Germinal center (tissue), 1 donor: ENCODE data around the gene TNFRSF8.
"Not testable (repeated sequence)": the region's sequence is repeated elsewhere in the genome, so short reads cannot be mapped to it uniquely, and the experiment has no call there.

Experiments used
- DNase-seq: peaks from one replicate; pipeline ENCODE4 v3.0.0; 2012; ENCODE audit warnings: mixed read lengths, low spot score

Gene TNFRSF8

GRCh38 chr1:12063141-12064072 lies at the start of gene TNFRSF8:
TNFRSF8 (plus strand) TSS chr1:12063303; CDS start chr1:12063599, 296 bp downstream.
- no peak for DNase-seq

GRCh38 chr1:12014141-12014991 lies 48.7 kb upstream of the TNFRSF8 start:
- no peak for DNase-seq

- DNase-seq: no peak
These were observed 48.1 kb upstream of the TNFRSF8 start for GRCh38 chr1:12015001-12015491.

- no peak for DNase-seq
These were observed 47.6 kb upstream of the TNFRSF8 start for GRCh38 chr1:12015499-12015898.

GRCh38 chr1:12016182-12016581 lies 46.9 kb upstream of the TNFRSF8 start:
- DNase-seq: no peak

DNA sequence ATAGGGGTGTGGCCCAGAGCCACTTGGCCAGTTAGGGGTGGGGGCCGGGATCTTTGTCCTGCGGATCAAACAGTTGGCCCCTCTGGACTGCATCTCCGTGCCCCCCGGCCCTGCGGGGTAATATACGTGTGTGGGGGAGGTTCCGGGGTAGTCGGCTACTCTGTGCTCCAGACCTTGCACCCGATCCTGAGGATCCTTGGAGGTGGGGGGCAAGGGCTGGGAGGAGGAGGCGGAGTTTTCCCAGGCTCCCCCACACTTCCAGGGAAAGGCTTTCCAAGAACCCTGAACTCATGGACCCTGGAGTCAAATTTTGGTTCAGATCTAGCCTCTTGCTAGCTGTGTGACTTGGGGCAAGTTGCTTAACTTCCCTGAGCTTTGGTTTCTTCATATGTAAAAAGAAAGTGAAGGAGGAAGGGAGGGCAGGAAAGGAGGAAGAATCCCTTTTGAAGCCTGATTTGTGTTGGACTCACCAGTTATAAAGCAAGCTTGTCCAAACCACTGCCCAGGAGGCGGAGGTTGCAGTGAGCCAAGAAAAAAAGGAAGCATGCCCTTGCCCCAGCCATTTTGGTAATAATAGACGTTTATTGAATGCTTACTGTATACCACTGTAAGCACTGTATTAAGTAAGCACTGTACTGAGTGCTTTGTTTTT lies 43.1 kb upstream of the TNFRSF8 start:
- no peak for DNase-seq

DNA sequence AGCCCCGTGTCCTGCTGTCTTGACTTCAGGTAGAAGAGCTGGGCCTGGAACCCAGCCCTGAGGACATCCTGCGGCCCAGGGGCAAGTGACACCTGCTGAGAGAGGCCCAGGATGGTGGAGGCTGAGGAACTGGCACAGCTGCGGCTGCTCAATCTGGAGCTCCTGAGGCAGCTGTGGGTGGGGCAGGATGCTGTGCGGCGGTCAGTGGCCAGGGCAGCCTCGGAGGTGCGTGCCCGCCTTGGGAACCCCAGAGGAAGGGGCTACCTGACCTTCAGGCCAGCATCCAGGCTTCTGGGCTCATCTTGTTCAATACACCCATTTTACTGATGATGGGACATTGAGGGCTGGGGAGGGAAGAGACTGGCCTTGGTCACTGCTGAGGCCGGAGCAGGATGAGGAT lies 41.5 kb upstream of the TNFRSF8 start:
- DNase-seq: no peak

GRCh38 chr1:12022036-12022435 lies 41.1 kb upstream of the TNFRSF8 start:
- DNase-seq: no peak

DNA sequence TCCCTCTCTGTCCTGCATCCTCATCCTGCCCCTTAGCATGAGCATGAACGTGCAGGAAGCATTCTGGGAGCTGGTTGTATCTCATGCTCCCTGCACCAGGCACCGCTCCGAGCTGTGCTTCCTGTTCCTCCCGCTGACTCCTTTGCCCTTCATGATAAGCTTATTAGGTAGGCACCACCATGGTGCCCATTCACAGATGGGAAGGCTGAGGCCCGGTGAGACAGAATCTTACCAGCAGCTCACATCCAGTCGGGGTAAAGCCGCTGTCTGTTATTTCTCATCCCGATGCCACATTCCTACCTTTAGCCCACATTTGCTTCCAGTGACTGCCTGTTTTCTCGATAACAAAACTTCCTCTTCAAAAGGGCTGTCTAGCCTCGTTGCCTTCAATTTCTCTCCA lies 36.5 kb upstream of the TNFRSF8 start:
- DNase-seq: no peak

DNA sequence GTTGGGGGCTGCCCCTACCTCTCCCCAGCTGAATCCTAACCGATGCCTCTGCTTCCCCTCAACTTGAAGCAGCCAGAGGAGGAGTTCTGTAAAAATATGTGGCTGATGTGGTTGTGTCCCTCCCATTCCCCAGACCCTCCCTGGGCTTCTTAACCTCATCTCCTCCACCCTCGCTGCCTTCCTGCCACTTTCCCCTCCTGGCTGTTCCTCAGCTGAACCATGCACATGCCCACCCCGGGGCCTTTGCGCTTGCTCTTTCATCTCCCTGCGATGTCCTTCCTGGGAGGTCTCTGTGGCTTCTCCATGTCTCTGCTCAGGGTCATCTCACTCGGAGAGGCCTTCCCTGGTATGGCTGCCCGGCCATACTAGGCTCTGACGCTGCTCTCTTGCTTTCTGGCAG lies 34.9 kb upstream of the TNFRSF8 start:
- DNase-seq: no peak

- DNase-seq: no peak
These were observed 34.1 kb upstream of the TNFRSF8 start for GRCh38 chr1:12028957-12029511.

DNA sequence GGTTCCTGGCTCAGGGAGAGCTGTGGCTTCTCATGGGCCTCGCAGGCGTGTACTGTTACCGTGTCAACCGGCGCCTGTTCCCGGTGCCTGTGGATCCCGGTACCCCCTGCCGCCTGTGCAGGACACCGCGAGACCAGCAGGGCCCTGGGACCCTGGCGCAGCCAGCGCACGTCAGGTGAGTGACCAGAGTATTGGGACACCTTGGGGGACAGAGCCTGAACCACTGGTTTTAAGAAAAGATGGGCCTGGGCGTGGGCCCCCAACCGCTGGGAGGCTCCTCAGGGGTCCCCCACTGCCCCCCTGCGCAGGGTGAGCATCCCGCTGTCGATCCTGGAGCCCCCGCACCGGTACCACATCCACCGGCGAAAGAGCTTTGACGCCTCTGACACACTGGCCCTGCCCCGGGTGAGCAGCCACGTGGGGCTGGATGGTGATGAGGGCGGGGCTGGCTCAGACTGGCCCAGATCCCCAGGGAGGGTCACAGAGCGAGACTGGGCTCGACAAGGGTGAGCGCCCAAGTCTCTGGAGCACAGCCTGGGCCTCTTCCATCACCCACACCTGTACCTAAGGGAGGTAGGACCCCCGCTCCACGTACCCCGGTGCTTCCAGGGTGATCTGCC lies 33.3 kb upstream of the TNFRSF8 start:
- DNase-seq: peak; percentile 71

- peak; percentile 58 for DNase-seq
These were observed 31.8 kb upstream of the TNFRSF8 start for GRCh38 chr1:12031039-12031980.

GRCh38 chr1:12032161-12032621 lies 30.9 kb upstream of the TNFRSF8 start:
- DNase-seq: no peak

GRCh38 chr1:12033441-12033840 lies 29.7 kb upstream of the TNFRSF8 start:
- not testable (repeated sequence) for DNase-seq

GRCh38 chr1:12034381-12034801 lies 28.7 kb upstream of the TNFRSF8 start:
- no peak for DNase-seq

DNA sequence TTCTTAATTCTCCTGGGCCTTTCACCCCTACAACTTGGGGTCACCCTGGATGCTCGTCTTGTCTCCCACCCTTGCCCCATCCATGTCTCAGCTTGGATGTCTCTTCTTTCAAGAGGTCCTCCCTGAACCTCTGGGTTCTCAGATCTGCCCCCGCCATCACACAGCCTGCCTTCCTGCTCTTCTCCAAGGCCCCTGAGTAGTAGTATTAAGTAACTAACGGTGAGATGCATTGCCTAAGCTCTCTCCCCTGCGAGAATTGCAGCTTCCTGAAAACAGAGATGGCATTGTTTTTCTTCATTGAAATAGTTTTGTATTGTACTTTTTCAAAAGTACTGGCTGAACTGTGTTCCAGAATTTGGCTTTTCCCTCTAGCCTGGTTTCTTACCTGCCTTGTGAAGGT lies 27.8 kb upstream of the TNFRSF8 start:
- DNase-seq: no peak

DNA sequence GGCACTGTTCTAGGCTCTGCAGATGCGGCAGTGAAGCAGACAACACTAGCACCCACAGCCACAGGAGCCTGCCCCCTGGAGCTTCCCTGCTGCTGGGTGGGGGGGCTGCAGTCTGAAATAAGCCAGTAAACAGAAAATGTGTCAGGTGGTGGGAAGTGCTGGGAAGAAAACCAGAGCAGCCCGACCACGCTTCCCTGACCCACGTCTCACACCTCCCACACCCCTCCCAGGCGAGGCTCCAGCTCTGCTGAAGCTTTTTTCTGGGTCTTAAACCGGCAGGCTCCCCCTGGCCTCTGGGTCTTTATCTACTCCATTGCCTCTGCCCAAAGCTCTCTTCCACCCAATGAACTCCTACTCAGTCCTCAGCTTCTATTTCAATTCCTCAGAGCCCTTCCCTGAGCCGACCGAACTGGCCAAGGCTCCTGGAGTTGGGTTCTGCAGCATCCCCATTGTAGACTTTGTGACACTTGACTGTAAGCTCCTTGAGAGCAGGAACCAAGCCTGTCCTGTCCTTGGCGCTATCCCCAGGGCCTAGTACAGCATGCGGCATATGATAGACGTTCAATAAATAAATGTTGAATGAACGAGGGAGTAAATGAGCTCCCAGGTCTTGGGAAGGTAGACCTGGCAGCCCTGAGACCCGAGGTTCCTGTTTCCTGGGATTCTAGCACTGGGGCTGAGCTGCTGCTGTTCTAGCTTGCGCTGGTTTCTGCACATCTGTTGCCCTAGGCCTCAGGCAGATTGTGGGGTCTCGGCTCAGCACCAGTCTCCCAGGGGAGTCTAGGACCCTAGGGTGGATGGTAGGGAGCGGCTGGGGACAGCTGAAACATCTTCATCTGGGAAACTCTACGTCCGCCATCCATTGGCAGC lies 25.4 kb upstream of the TNFRSF8 start:
- DNase-seq: no peak
